VCaP (cell line): ENCODE data around the gene SNF8.
A peak's percentile ranks its signal among the peaks of the same experiment; 100 is the strongest.

Experiments used
- H3K27ac ChIP-seq: fragments of 450-650 bp; 2 replicates; pipeline ENCODE4 v1.5.1; 2017
- CTCF ChIP-seq: fragments of 450-650 bp; conservative IDR thresholded peaks from 2 replicates; pipeline ENCODE4 v1.5.1; 2017; ENCODE audit warnings: mild to moderate bottlenecking, moderate library complexity

SNF8 gene

GRCh38 chr17:48944515-48945260 lies at the start of gene SNF8:
TSS of gene SNF8 (minus strand) at chr17:48944842. CDS start at chr17:48944734, 108 bp downstream.
- TF ChIP-seq CTCF: no peak
- peak within 1 kb of the TSS; percentile 78 for H3K27ac ChIP-seq

- no peak for TF ChIP-seq CTCF
- no peak overlapping the region for H3K27ac ChIP-seq
Measured at GRCh38 chr17:48993951-48994350, 49.3 kb upstream of the SNF8 start.

- TF ChIP-seq CTCF: no peak
- H3K27ac ChIP-seq: no peak overlapping the region
Measured at GRCh38 chr17:48993305-48993704, 48.7 kb upstream of the SNF8 start.

GRCh38 chr17:48992444-48992843 lies 47.8 kb upstream of the SNF8 start:
- TF ChIP-seq CTCF: no peak

GRCh38 chr17:48990882-48991357 lies 46.3 kb upstream of the SNF8 start:
- no peak for TF ChIP-seq CTCF

More at GRCh38 chr17:48992444-48992843, 47.8 kb upstream of the SNF8 start:
- no peak overlapping the region for H3K27ac ChIP-seq

GRCh38 chr17:48989100-48989499 lies 44.5 kb upstream of the SNF8 start:
- TF ChIP-seq CTCF: no peak
- H3K27ac ChIP-seq: no peak overlapping the region

More at GRCh38 chr17:48990882-48991357, 46.3 kb upstream of the SNF8 start:
- no peak overlapping the region for H3K27ac ChIP-seq

GRCh38 chr17:48985436-48986245 lies 41.0 kb upstream of the SNF8 start:
- H3K27ac ChIP-seq: no peak overlapping the region
- no peak for TF ChIP-seq CTCF
